Upper lobe of left lung (tissue), 6 donors: ENCODE results near the gene CACNA2D4. TPM values are rescaled to one million over a fixed set of nuclear protein-coding genes. Genes with fewer than 3 reads are reported as not detected.
A peak's percentile ranks its signal among the peaks of the same experiment; 100 is the strongest.

Source experiments
- ATAC-seq, 2 donors: fragments of 200-7000 bp; cut with Tn5 transposase; one replicate each; pipeline ENCODE4 v1.9.1; 2022; ENCODE audit warnings: mild to moderate bottlenecking in 2 of 2, moderate library complexity in 2 of 2; ENCODE audit not compliant: low FRiP score in 2 of 2
- DNase-seq, 2 donors: peaks; one replicate each; pipeline ENCODE4 v3.0.0-alpha.2; 2019 to 2020
- H3K27ac ChIP-seq, 4 donors: fragments of 200-600 bp; sonication (generic); one replicate each; pipeline ENCODE4 v1.5.1; 2016 to 2019
- H3K27me3 ChIP-seq, 4 donors: fragments of 200-600 bp; sonication (generic); one replicate each; pipeline ENCODE4 v1.5.1; 2017 to 2019
- H3K36me3 ChIP-seq, 4 donors: fragments of 200-600 bp; sonication (generic); one replicate each; pipeline ENCODE4 v1.5.1; 2016 to 2019
- H3K4me1 ChIP-seq, 4 donors: fragments of 200-600 bp; sonication (generic); one replicate each; pipeline ENCODE4 v1.5.1; 2018 to 2019
- H3K4me3 ChIP-seq, 4 donors: fragments of 200-600 bp; sonication (generic); one replicate each; pipeline ENCODE4 v1.5.1; 2017 to 2019; ENCODE audit warnings: mild to moderate bottlenecking in 2 of 4, moderate library complexity in 1 of 4
- H3K9me3 ChIP-seq, 4 donors: fragments of 200-600 bp; sonication (generic); one replicate each; pipeline ENCODE4 v1.5.1; 2018 to 2019
- CTCF ChIP-seq, 6 experiments: fragments of 450-650 bp in 4 of 6; fragments of 200-600 bp in 2 of 6; sonication (generic) in 2 of 6; IDR thresholded peaks; one replicate each; pipeline ENCODE4 v1.5.1; 2016 to 2019; ENCODE audit warnings: antibody characterized with exemption in 6 of 6
- EP300 ChIP-seq, 4 donors: sonication (generic); formaldehyde crosslinking; IDR thresholded peaks; one replicate each; pipeline ENCODE4 v1.5.1; 2017; ENCODE audit warnings: antibody characterized with exemption in 4 of 4, control low read depth in 2 of 4
- POLR2A ChIP-seq, 4 donors: fragments of 450-650 bp; IDR thresholded peaks; one replicate each; pipeline ENCODE4 v1.5.1; 2016 to 2017; ENCODE audit warnings: antibody characterized with exemption in 4 of 4, mild to moderate bottlenecking in 2 of 4
- POLR2AphosphoS5 ChIP-seq, 2 donors: sonication (generic); formaldehyde crosslinking; IDR thresholded peaks; one replicate each; pipeline ENCODE4 v1.5.1; 2017; ENCODE audit warnings: antibody characterized with exemption in 2 of 2
- WGBS, 2 donors: methylation state at CpG; one replicate each; pipeline ENCODE4 v1.1.5; 2017 to 2018; 5-methylcytosine and 5-hydroxymethylcytosine counted together
- total RNA-seq, 6 donors: library from RNA; depleted of rRNA in 4 of 6; stranded (reverse); fragments of >200 nt in 4 of 6; gene quantifications; one replicate each; pipeline versions ENCODE4 v1.1.0 to v1.2.1, GENCODE V29; 2016 to 2021
- donor health status: DM: no; HTN: no; CAD: no; lungs with moderate emphysema.
- donor health status: DM: no; HTN: yes; CAD: no; lungs with severe emphysema.

CACNA2D4 gene
- total RNA-seq, 6 donors from 2014 or later, result 3.3 to 8.4 (median 7.0) TPM

DNA sequence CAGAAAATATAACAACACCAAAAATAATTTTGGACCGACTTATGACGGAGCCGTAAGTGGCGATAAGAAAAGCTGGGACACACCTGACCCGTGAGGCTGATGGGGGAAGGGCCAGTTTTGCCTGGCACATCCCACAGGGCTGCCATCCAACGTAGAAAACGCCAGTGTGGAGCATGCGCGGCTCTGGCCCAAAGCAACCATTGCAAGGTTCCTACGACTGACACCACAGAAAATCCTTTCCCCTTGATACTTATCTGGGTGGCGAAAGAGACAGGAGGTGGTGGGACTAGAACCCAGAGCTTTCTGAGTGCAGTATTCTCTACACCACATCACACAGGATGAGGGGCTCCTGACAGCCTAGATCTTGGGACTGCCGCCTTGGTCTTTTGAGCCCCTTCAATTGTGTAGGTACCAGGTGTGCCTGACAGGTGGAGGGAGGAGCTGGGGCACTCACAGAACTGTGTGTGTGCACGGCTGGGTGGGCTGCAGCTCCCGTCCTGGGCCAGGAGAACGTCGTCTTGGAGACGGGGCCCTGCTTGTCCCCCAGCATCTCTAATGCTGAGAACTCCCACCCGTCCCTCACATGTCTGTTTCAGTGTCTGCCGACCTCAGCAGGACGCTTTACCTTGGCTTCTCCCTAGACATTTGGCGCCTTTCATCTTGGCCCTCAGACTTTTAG is 17.4 kb upstream of the CACNA2D4 start:
- 81% methylated on average over 18 to 21 of the region's 21 CpGs for WGBS, 2 donors
- TF ChIP-seq CTCF (IDR thresholded peaks at IDR 0.05) (no peak), POLR2AphosphoS5 (IDR thresholded peaks at IDR 0.05) (no peak), POLR2A (IDR thresholded peaks at IDR 0.05) (no peak), EP300 (IDR thresholded peaks at IDR 0.05) (no peak)
- ATAC-seq (no peak), DNase-seq (no peak)
- Histone ChIP-seq H3K9me3 (no peaks in the 10 kb centered on the region), H3K4me1 (peaks cover 9 to 17% (median 12%) of the 10 kb centered on the region in 4 donors), H3K4me3 (no peak overlapping the region), H3K36me3 (peaks cover 0 to 25% (median 6%) of the 10 kb centered on the region in 4 donors), H3K27ac (peak overlapping the region in 2 of 4 donors; percentile 0 to 33), H3K27me3 (no peaks in the 10 kb centered on the region)

DNA sequence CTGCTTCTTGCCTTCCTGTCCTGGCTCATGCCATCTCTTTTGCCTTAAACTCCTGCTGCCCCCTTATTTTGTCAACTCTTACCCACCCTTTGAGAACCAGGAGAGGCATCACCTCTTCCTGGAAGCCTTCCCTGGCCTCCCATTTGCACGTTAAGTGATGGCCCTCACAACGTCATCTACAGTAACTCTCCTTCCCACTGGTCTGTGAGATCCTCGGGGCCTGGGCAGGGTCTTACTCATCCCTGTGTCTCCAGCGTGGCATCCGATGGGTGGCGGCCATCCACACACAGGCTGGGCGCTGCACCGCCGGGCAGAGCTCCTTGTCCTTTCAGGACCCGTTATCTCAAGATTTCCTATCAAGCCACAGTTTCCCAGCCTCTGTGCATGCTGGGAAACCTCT is 16.8 kb upstream of the CACNA2D4 start:
- no peak for ATAC-seq
- TF ChIP-seq CTCF (IDR thresholded peaks at IDR 0.05) (no peak), POLR2AphosphoS5 (IDR thresholded peaks at IDR 0.05) (no peak), EP300 (IDR thresholded peaks at IDR 0.05) (no peak), POLR2A (IDR thresholded peaks at IDR 0.05) (no peak)
- H3K27me3 ChIP-seq, result no peaks in the 10 kb centered on the region
- no peaks in the 10 kb centered on the region for H3K9me3 ChIP-seq
- no peak for DNase-seq
- peaks cover 9 to 17% (median 12%) of the 10 kb centered on the region in 4 donors for H3K4me1 ChIP-seq
- H3K36me3 ChIP-seq, result peaks cover 0 to 19% (median 5%) of the 10 kb centered on the region in 4 donors
- H3K27ac ChIP-seq, result no peak overlapping the region
- WGBS, 2 donors, result 77 to 93% methylated on average over 10 of the region's 10 CpGs
- H3K4me3 ChIP-seq, result no peak overlapping the region

DNA sequence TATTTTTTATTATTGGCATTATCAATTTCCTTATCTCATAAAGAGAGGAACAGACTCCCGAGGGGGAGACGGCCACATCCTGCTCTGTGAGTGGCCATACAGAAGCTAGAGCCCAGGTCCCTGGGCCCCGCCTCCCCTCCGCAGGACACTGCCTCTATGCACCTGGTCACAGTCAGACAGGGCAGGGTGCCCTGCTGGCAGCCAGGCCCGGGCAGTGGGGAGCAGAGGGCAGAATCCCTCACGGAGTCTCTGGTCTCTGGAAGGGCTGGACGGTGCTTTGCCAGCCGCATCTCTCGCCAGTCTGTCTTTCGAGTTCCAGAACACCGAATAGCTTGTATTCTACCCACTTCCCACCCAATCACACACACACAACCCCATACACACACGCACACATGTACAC is 16.4 kb upstream of the CACNA2D4 start:
- Histone ChIP-seq H3K27me3 (no peaks in the 10 kb centered on the region), H3K27ac (no peak overlapping the region), H3K9me3 (no peaks in the 10 kb centered on the region), H3K4me3 (no peak overlapping the region), H3K4me1 (peaks cover 5 to 15% (median 11%) of the 10 kb centered on the region in 4 donors), H3K36me3 (peaks cover 0 to 17% (median 5%) of the 10 kb centered on the region in 4 donors)
- no peak for TF ChIP-seq POLR2A (IDR thresholded peaks at IDR 0.05)
- TF ChIP-seq EP300 (IDR thresholded peaks at IDR 0.05), result no peak
- no peak for TF ChIP-seq POLR2AphosphoS5 (IDR thresholded peaks at IDR 0.05)
- no peak for TF ChIP-seq CTCF (IDR thresholded peaks at IDR 0.05)
- 80 to 87% methylated on average over 11 to 12 of the region's 12 CpGs for WGBS, 2 donors
- DNase-seq, result no peak
- ATAC-seq, result no peak

DNA sequence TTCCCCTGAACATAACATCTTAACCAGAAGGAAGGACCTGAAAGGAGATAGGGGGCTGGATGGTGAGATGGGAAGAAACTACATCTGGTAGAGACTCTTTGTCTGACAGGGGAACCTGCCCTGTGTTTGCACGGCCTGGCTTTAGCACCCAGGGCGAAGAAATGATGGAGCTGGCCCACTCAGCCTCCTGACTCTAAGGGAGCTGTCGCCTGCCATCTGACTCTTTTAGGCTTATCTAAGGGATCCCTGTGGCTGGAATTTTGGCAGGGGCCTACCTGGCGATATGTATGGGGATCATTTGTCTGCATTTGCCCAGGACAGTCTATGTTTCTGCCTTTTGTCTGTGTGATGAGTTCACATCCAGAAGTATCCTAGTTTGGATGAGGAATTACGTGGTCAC is 15.6 kb upstream of the CACNA2D4 start:
- ATAC-seq (no peak), DNase-seq (no peak)
- no peak overlapping the region for H3K4me3 ChIP-seq
- TF ChIP-seq EP300 (IDR thresholded peaks at IDR 0.05), result no peak
- no peak for TF ChIP-seq POLR2AphosphoS5 (IDR thresholded peaks at IDR 0.05)
- TF ChIP-seq POLR2A (IDR thresholded peaks at IDR 0.05), result no peak
- no peak for TF ChIP-seq CTCF (IDR thresholded peaks at IDR 0.05)
- H3K27ac ChIP-seq, result no peak overlapping the region
- peaks cover 3 to 12% (median 9%) of the 10 kb centered on the region in 4 donors for H3K4me1 ChIP-seq
- peaks cover 0 to 16% (median 5%) of the 10 kb centered on the region in 4 donors for H3K36me3 ChIP-seq
- 84 to 90% methylated on average over 3 to 5 of the region's 5 CpGs for WGBS, 2 donors
- H3K9me3 ChIP-seq, result no peaks in the 10 kb centered on the region
- no peaks in the 10 kb centered on the region for H3K27me3 ChIP-seq
